ENCODE results near the gene EIF2AK3.

GRCh38 chr2:88659538-88659915 is 32.3 kb upstream of the EIF2AK3 start:
- no peak for TF ChIP-seq POLR2A (IDR thresholded peaks at IDR 0.05)
- no peak for TF ChIP-seq CTCF (IDR thresholded peaks at IDR 0.05)
- TF ChIP-seq EP300 (IDR thresholded peaks at IDR 0.05) = no peak
- TF ChIP-seq POLR2AphosphoS5 (IDR thresholded peaks at IDR 0.05) = peak in 1 of 4 donors; percentile 28

Data from sigmoid colon (tissue), 4 donors.